ENCODE results near the gene HMGB4. TPM values are rescaled to one million over a fixed set of nuclear protein-coding genes. Genes with fewer than 3 reads are reported as not detected.

HMGB4 gene
- polyA plus RNA-seq, 1 of the 3 experiments (the other 2 are of a cell fraction): not detected

DNA sequence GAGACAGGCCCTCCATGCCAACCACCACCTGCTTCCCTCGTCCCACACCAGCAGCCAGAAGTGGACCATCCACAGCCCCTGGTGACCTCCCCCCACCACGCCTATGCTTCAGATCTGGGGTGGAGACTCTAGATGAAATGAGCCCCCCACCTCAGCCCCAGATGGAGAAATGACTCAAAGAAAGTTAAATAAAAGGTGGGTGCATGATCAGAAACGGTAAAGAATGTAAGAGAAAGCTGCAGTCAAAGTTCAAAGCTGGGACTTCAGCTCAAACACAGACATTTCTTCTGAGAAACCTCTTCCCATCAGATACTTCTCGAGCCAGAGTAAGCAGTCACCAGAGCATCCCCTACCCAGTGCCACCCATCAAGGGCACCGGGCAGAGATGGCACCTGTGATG is 43.1 kb upstream of the HMGB4 start (continued):
- no peak for TF ChIP-seq SMC3 (IDR thresholded peaks at IDR 0.05; ENCODE audit: low read depth, low read length)
- no peak for TF ChIP-seq RFX5 (IDR thresholded peaks at IDR 0.05; ENCODE audit: low read length)
- no peak for TF ChIP-seq JUND (IDR thresholded peaks at IDR 0.05)

DNA sequence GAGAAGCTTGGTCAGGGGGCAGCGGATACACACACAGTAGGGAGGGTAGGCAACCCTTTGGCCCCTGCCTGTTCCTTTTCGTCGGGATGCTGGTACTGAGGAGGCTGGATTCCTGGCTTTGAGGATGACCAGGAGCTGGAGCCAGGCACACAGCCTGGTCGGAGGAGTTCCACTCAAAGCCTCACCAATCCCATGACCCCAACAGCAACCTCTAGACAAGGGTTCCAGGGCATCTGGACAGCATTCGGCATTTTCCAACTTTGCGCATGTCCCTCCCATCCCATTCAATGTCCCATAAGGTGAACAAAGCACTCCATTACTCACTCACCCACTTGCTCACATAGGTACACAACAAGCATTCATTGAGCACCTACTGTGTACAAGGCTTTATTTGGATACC is 42.6 kb upstream of the HMGB4 start:
- no peak overlapping the region for H3K27ac ChIP-seq (ENCODE audit: low read depth in 2 of 2, low read length in 1 of 2)
- no peaks in the 10 kb centered on the region for H3K27me3 ChIP-seq (ENCODE audit: insufficient read depth)
- no peaks in the 10 kb centered on the region for H3K36me3 ChIP-seq (replicated peaks in 1 of 2; ENCODE audit: control insufficient read depth in 1 of 2, insufficient read depth in 2 of 2, low read length in 1 of 2)
- no peak for DNase-seq
- H3K9ac ChIP-seq: no peak overlapping the region
- ChIA-PET POLR2A (no interaction called here), CTCF (interaction anchor here (1.8 kb wide), 2 partner anchors 10 to 341 kb away, joined by 4 to 9 read pairs; no protein-coding TSS in a partner anchor)
- H3K79me2 ChIP-seq (ENCODE audit: insufficient read depth): no peaks in the 10 kb centered on the region
- H3K4me1 ChIP-seq (ENCODE audit: control insufficient read depth in 1 of 2, insufficient read depth in 2 of 2, low read depth in 1 of 2, low read length in 1 of 2): peaks cover 0 to 20% of the 10 kb centered on the region in 2 experiments; a peak in 1 of 4 replicates
- H3K9me2 ChIP-seq: no peaks in the 10 kb centered on the region
- H2AFZ ChIP-seq (ENCODE audit: low read depth): no peak overlapping the region
- no peaks in the 10 kb centered on the region for H3K9me3 ChIP-seq
- H3K4me2 ChIP-seq: no peak overlapping the region
- no peak overlapping the region for H3K4me3 ChIP-seq (ENCODE audit: low read depth in 2 of 2, low read length in 1 of 2)
- H3F3A ChIP-seq (replicated peaks; ENCODE audit: insufficient read depth): no peaks in the 10 kb centered on the region
- 77% methylated on average over 5 of the region's 6 CpGs for WGBS (ENCODE audit: low lambda C conversion rate)
- no peak for TF ChIP-seq TAF1 (IDR thresholded peaks at IDR 0.05; ENCODE audit: borderline replicate concordance, low read depth, low read length)
- TF ChIP-seq, protein P1, sequence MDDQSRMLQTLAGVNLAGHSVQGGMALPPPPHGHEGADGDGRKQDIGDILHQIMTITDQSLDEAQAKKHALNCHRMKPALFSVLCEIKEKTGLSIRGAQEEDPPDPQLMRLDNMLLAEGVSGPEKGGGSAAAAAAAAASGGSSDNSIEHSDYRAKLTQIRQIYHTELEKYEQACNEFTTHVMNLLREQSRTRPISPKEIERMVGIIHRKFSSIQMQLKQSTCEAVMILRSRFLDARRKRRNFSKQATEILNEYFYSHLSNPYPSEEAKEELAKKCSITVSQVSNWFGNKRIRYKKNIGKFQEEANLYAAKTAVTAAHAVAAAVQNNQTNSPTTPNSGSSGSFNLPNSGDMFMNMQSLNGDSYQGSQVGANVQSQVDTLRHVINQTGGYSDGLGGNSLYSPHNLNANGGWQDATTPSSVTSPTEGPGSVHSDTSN (IDR thresholded peaks at IDR 0.05): no peak
- no peak for TF ChIP-seq NRF1 (IDR thresholded peaks at IDR 0.05; ENCODE audit: low read depth, low read length)
- TF ChIP-seq TCF12 (IDR thresholded peaks at IDR 0.05): no peak
- TF ChIP-seq, protein P2, sequence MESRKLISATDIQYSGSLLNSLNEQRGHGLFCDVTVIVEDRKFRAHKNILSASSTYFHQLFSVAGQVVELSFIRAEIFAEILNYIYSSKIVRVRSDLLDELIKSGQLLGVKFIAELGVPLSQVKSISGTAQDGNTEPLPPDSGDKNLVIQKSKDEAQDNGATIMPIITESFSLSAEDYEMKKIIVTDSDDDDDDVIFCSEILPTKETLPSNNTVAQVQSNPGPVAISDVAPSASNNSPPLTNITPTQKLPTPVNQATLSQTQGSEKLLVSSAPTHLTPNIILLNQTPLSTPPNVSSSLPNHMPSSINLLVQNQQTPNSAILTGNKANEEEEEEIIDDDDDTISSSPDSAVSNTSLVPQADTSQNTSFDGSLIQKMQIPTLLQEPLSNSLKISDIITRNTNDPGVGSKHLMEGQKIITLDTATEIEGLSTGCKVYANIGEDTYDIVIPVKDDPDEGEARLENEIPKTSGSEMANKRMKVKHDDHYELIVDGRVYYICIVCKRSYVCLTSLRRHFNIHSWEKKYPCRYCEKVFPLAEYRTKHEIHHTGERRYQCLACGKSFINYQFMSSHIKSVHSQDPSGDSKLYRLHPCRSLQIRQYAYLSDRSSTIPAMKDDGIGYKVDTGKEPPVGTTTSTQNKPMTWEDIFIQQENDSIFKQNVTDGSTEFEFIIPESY (IDR thresholded peaks at IDR 0.05; ENCODE audit: borderline replicate concordance, low read depth): no peak
- TF ChIP-seq YY1 (IDR thresholded peaks at IDR 0.05; ENCODE audit: low read depth): no peak
- TF ChIP-seq, protein P3, sequence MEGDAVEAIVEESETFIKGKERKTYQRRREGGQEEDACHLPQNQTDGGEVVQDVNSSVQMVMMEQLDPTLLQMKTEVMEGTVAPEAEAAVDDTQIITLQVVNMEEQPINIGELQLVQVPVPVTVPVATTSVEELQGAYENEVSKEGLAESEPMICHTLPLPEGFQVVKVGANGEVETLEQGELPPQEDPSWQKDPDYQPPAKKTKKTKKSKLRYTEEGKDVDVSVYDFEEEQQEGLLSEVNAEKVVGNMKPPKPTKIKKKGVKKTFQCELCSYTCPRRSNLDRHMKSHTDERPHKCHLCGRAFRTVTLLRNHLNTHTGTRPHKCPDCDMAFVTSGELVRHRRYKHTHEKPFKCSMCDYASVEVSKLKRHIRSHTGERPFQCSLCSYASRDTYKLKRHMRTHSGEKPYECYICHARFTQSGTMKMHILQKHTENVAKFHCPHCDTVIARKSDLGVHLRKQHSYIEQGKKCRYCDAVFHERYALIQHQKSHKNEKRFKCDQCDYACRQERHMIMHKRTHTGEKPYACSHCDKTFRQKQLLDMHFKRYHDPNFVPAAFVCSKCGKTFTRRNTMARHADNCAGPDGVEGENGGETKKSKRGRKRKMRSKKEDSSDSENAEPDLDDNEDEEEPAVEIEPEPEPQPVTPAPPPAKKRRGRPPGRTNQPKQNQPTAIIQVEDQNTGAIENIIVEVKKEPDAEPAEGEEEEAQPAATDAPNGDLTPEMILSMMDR (IDR thresholded peaks at IDR 0.05): no peak
- no peak for TF ChIP-seq CHD2 (IDR thresholded peaks at IDR 0.05; ENCODE audit: low read length, partially characterized antibody)
- no peaks in the 10 kb centered on the region for H4K20me1 ChIP-seq (ENCODE audit: insufficient read depth)

DNA sequence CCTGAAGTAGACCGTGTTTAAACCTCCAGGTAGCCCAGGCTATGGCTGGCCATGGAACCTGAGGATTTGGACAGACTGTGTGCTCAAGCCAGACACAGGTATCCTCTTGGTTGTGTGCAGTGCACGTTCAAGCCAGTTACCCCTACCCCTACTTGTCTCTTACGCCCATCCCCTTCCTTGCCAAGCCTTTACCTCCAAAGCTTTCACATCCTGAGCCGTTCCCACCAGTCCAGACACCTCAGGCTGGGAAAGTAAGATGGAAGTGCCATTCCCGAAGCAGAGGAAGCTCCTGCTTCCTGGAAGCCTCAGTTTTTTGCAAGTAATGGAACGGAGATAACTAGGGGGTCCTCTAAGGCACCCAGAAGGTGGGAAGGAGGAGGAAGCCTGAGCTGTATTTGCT is 41.5 kb upstream of the HMGB4 start:
- Histone ChIP-seq H3K4me2 (no peak overlapping the region), H3K9ac (no peak overlapping the region), H3K36me3 (replicated peaks in 1 of 2; ENCODE audit: control insufficient read depth in 1 of 2, insufficient read depth in 2 of 2, low read length in 1 of 2) (no peaks in the 10 kb centered on the region), H3K9me3 (no peaks in the 10 kb centered on the region), H3K4me3 (ENCODE audit: low read depth in 2 of 2, low read length in 1 of 2) (no peak overlapping the region), H2AFZ (ENCODE audit: low read depth) (no peak overlapping the region), H3K27me3 (ENCODE audit: insufficient read depth) (no peaks in the 10 kb centered on the region), H3K4me1 (ENCODE audit: control insufficient read depth in 1 of 2, insufficient read depth in 2 of 2, low read depth in 1 of 2, low read length in 1 of 2) (peaks cover 0 to 20% of the 10 kb centered on the region in 2 experiments; a peak in 1 of 4 replicates), H4K20me1 (ENCODE audit: insufficient read depth) (no peaks in the 10 kb centered on the region), H3F3A (replicated peaks; ENCODE audit: insufficient read depth) (no peaks in the 10 kb centered on the region), H3K79me2 (ENCODE audit: insufficient read depth) (no peaks in the 10 kb centered on the region), H3K9me2 (no peaks in the 10 kb centered on the region), H3K27ac (ENCODE audit: low read depth in 2 of 2, low read length in 1 of 2) (no peak overlapping the region)
- CTCF ChIA-PET: interaction anchor here (0.6 to 1.8 kb wide), 4 partner anchors 11 to 340 kb away, joined by 3 to 9 read pairs (median 4); no protein-coding TSS in a partner anchor
- POLR2A ChIA-PET: no interaction called here
- 9% methylated on average over 5 of the region's 6 CpGs for WGBS (ENCODE audit: low lambda C conversion rate)
- no peak for DNase-seq
- TF ChIP-seq EP300 (IDR thresholded peaks at IDR 0.05; ENCODE audit: borderline replicate concordance in 1 of 2, low read depth in 1 of 2, low read length in 1 of 2) (no peak), EZH2phosphoT487 (IDR thresholded peaks at IDR 0.05; ENCODE audit: borderline replicate concordance, low read depth) (no peak), GATA2 (CRISPR knock-in tag; IDR thresholded peaks at IDR 0.05) (no peak), POLR2AphosphoS5 (IDR thresholded peaks at IDR 0.05; ENCODE audit: low read depth, low read length) (no peak), SMC3 (IDR thresholded peaks at IDR 0.05; ENCODE audit: low read depth, low read length) (no peak)
- TF ChIP-seq, protein P4, sequence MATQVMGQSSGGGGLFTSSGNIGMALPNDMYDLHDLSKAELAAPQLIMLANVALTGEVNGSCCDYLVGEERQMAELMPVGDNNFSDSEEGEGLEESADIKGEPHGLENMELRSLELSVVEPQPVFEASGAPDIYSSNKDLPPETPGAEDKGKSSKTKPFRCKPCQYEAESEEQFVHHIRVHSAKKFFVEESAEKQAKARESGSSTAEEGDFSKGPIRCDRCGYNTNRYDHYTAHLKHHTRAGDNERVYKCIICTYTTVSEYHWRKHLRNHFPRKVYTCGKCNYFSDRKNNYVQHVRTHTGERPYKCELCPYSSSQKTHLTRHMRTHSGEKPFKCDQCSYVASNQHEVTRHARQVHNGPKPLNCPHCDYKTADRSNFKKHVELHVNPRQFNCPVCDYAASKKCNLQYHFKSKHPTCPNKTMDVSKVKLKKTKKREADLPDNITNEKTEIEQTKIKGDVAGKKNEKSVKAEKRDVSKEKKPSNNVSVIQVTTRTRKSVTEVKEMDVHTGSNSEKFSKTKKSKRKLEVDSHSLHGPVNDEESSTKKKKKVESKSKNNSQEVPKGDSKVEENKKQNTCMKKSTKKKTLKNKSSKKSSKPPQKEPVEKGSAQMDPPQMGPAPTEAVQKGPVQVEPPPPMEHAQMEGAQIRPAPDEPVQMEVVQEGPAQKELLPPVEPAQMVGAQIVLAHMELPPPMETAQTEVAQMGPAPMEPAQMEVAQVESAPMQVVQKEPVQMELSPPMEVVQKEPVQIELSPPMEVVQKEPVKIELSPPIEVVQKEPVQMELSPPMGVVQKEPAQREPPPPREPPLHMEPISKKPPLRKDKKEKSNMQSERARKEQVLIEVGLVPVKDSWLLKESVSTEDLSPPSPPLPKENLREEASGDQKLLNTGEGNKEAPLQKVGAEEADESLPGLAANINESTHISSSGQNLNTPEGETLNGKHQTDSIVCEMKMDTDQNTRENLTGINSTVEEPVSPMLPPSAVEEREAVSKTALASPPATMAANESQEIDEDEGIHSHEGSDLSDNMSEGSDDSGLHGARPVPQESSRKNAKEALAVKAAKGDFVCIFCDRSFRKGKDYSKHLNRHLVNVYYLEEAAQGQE (IDR thresholded peaks at IDR 0.05; ENCODE audit: low read depth, low read length): no peak
- TF ChIP-seq, protein P5, sequence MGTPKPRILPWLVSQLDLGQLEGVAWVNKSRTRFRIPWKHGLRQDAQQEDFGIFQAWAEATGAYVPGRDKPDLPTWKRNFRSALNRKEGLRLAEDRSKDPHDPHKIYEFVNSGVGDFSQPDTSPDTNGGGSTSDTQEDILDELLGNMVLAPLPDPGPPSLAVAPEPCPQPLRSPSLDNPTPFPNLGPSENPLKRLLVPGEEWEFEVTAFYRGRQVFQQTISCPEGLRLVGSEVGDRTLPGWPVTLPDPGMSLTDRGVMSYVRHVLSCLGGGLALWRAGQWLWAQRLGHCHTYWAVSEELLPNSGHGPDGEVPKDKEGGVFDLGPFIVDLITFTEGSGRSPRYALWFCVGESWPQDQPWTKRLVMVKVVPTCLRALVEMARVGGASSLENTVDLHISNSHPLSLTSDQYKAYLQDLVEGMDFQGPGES (IDR thresholded peaks at IDR 0.05; ENCODE audit: low read depth, low read length): no peak

Measured in SK-N-SH (cell line).